ENCODE results near the gene SLC1A3. TPM values are rescaled to one million over a fixed set of nuclear protein-coding genes. Genes with fewer than 3 reads are reported as not detected.

Gene SLC1A3
- total and polyA plus RNA-seq, 2 of the 4 experiments (the other 2 are of a cell fraction): 0.27 to 1.3 TPM

DNA sequence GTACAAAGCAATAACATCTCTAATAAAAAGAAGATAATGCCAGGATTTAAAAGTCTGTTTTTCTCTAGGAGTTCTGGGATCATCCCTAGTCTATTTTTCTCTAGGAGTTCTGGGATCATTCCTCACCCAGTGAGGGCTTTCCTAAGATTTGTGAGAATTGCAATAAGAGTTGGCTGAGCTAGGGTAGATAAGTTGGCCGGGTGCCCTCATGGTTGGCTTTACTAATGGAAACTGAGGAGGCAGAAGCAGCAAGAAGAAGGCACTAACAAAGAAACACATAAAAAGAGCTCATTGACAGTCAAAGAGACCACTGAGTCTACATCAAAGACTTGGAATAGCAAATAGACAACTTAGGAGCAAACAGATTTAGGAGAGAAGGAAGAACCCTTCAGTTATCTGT is 4.2 kb downstream of the SLC1A3 start:
- no peak overlapping the region for H2BK5ac ChIP-seq (ENCODE audit: low read depth, low read length, poor library complexity, severe bottlenecking)
- H2AFZ ChIP-seq (replicated peaks; ENCODE audit: low read length, poor library complexity): no peak overlapping the region
- in situ Hi-C loops (cut with MboI; ENCODE audit: low sequenced_read_pairs): no loop called here
- ChIA-PET POLR2A (ENCODE audit: unreplicated experiment) (no interaction called here), CTCF (no interaction called here)
- no peak overlapping the region for H3K56ac ChIP-seq (ENCODE audit: extremely low read depth, insufficient read depth, low read length)
- H4K91ac ChIP-seq (ENCODE audit: insufficient read depth, low read depth, low read length): no peak overlapping the region
- no peak for ATAC-seq (ENCODE audit: low read depth)
- no peaks in the 10 kb centered on the region; the same call in none of the 2 replicates for H3K27me3 ChIP-seq (ENCODE audit: control insufficient read depth, insufficient read depth, low read length)
- no peak overlapping the region for H3K14ac ChIP-seq (replicated peaks; ENCODE audit: low read depth, low read length)
- no peak for DNase-seq
- intact Hi-C loops (cut with micrococcal nuclease): no loop called here
- H3K79me1 ChIP-seq (ENCODE audit: low read depth in 1 of 2, low read length in 2 of 2): no peaks in the 10 kb centered on the region
- no peak overlapping the region for H3K4ac ChIP-seq (ENCODE audit: low read depth, low read length)
- no peak overlapping the region for H3K18ac ChIP-seq (ENCODE audit: low read depth, low read length)
- no peak overlapping the region for H4K8ac ChIP-seq (ENCODE audit: low read depth in 2 of 2, low read length in 2 of 2)
- no peaks in the 10 kb centered on the region for H3K36me3 ChIP-seq (ENCODE audit: control insufficient read depth, insufficient read depth, low read length)
- no TSS peak for BruUV-seq (replicated peaks)
- dilution Hi-C loops (cut with HindIII; ENCODE audit: low sequenced_read_pairs, unreplicated experiment): no loop called here
- H3K9me1 ChIP-seq (ENCODE audit: insufficient read depth, low read length): no peaks in the 10 kb centered on the region
- no peak overlapping the region for H2BK120ac ChIP-seq (ENCODE audit: low read depth, low read length)
- no peak overlapping the region for H2BK20ac ChIP-seq (ENCODE audit: low read depth, low read length)
- TF ChIP-seq CEBPB (IDR thresholded peaks at IDR 0.05; ENCODE audit: low read depth, low read length): no peak
- TF ChIP-seq, protein P1, sequence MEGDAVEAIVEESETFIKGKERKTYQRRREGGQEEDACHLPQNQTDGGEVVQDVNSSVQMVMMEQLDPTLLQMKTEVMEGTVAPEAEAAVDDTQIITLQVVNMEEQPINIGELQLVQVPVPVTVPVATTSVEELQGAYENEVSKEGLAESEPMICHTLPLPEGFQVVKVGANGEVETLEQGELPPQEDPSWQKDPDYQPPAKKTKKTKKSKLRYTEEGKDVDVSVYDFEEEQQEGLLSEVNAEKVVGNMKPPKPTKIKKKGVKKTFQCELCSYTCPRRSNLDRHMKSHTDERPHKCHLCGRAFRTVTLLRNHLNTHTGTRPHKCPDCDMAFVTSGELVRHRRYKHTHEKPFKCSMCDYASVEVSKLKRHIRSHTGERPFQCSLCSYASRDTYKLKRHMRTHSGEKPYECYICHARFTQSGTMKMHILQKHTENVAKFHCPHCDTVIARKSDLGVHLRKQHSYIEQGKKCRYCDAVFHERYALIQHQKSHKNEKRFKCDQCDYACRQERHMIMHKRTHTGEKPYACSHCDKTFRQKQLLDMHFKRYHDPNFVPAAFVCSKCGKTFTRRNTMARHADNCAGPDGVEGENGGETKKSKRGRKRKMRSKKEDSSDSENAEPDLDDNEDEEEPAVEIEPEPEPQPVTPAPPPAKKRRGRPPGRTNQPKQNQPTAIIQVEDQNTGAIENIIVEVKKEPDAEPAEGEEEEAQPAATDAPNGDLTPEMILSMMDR (conservative IDR thresholded peaks at IDR 0.05; ENCODE audit: low read depth, low read length): no peak
- WGBS, 2 experiments (ENCODE audit: extremely low coverage in 2 of 2, insufficient read length in 1 of 2): 100% methylated on average over 1 of the region's 1 CpG; no CpG with 5 or more reads in 1 of the 2 experiments
- H3K9ac ChIP-seq (ENCODE audit: low read depth, low read length): no peak overlapping the region
- no peaks in the 10 kb centered on the region for H3K9me3 ChIP-seq (ENCODE audit: control insufficient read depth, insufficient read depth, low read length)
- no peaks in the 10 kb centered on the region for H4K20me1 ChIP-seq (ENCODE audit: insufficient read depth, low read length)
- H4K5ac ChIP-seq (ENCODE audit: low read depth, low read length): no peak overlapping the region
- no peak overlapping the region for H2AK5ac ChIP-seq (ENCODE audit: low read depth, low read length)
- H3K27ac ChIP-seq (ENCODE audit: insufficient read depth, low read length): no peak overlapping the region
- H3K4me1 ChIP-seq (ENCODE audit: control insufficient read depth, insufficient read depth, low read length): no peaks in the 10 kb centered on the region
- H2AK9ac ChIP-seq (replicated peaks; ENCODE audit: low read depth, low read length, poor library complexity): no peak overlapping the region
- H2BK15ac ChIP-seq (ENCODE audit: low read depth, low read length): no peak overlapping the region
- no peak overlapping the region for H3K4me3 ChIP-seq (ENCODE audit: insufficient read depth, low read depth, low read length)
- no peak overlapping the region for H3K23ac ChIP-seq (ENCODE audit: low read depth, low read length)
- no peak overlapping the region for H3K4me2 ChIP-seq (ENCODE audit: low read depth, low read length)
